Vagina (tissue), 2 donors: Measurements from ENCODE around the gene KIF19. TPM values are rescaled to one million over a fixed set of nuclear protein-coding genes. Genes with fewer than 3 reads are reported as not detected.

Experiments used
- DNase-seq, 2 donors: peaks; one replicate each; pipeline ENCODE4 v3.0.0-alpha.2; 2017; ENCODE audit errors: extremely low spot score in 2 of 2
- H3K27ac ChIP-seq: fragments of 200-600 bp; sonication (generic); one replicate; pipeline ENCODE4 v1.5.1; 2019
- H3K27me3 ChIP-seq: fragments of 200-600 bp; sonication (generic); one replicate; pipeline ENCODE4 v1.5.1; 2019
- H3K36me3 ChIP-seq, 2 donors: fragments of 200-600 bp; sonication (generic); one replicate each; pipeline ENCODE4 v1.5.1; 2017 to 2019
- H3K4me1 ChIP-seq: fragments of 200-600 bp; sonication (generic); one replicate; pipeline ENCODE4 v1.5.1; 2019
- H3K4me3 ChIP-seq, 2 donors: fragments of 200-600 bp; sonication (generic); 1 replicate in 1 of 2; 2 replicates in 1 of 2; pipeline ENCODE4 v1.5.1; 2016 to 2019
- H3K9me3 ChIP-seq: fragments of 200-600 bp; sonication (generic); one replicate; pipeline ENCODE4 v1.5.1; 2019
- POLR2A ChIP-seq, 2 donors: fragments of 450-650 bp; IDR thresholded peaks; one replicate each; pipeline ENCODE4 v1.6.1; 2017; ENCODE audit warnings: antibody characterized with exemption in 2 of 2, mild to moderate bottlenecking in 2 of 2, moderate library complexity in 2 of 2
- POLR2AphosphoS5 ChIP-seq, 2 donors: sonication (generic); formaldehyde crosslinking; IDR thresholded peaks; one replicate each; pipeline ENCODE4 v1.9.0; 2017; ENCODE audit warnings: antibody characterized with exemption in 2 of 2, mild to moderate bottlenecking in 2 of 2, low read depth in 1 of 2; ENCODE audit not compliant: insufficient read depth in 1 of 2
- intact Hi-C: fragments of 100-400 bp; cut with DNase I; formaldehyde crosslinking; loops from one replicate; pipeline ENCODE4 v1.15.1; 2023
- total RNA-seq: library from RNA; depleted of rRNA; stranded (reverse); fragments of >200 nt; gene quantifications from one replicate; pipeline ENCODE4 v1.2.3, GENCODE V29; 2016
- TF ChIP-seq, protein P1 (sequence below), 3 experiments: fragments of 450-650 bp in 2 of 3; fragments of 200-600 bp in 1 of 3; sonication (generic) in 1 of 3; IDR thresholded peaks; one replicate each; pipeline ENCODE4 v1.5.1; 2017 to 2019; ENCODE audit warnings: antibody characterized with exemption in 3 of 3, mild to moderate bottlenecking in 2 of 3, moderate library complexity in 2 of 3

Gene KIF19
- total RNA-seq, 1 donor from 2014 or later, result 5.6 TPM

DNA sequence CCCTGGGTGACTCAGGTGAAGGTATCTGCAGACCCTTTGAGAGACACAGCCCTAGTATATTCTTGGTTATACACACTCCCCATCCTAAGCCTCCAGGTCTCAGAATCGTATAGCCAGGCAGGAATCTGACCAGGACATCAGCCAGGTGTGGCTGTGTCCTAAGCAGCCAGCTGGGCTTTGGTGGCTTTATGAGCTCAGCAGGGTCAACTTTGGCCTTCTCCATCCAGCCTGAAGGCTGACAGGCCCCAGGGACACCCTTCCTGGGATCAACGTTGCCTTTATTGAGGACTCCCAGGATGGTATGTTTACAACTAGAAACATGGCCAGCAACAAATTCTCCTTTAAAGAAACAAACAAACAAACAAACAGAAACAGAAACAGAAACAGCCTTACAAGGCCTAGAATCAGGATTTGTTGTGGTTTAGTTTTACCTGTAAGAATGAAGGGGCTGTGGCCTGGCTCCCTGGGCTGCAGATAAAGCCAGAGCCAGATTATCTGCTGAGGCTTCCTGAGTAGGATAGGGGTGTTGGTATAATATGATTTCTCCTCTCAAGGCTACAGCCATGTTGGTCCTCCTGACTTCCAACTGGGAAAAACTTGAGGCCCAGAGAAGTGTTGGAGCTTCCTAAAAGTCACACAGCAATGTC, 8.5 kb downstream of the KIF19 start:
- DNase-seq, result no peak
- Histone ChIP-seq H3K9me3 (no peaks in the 10 kb centered on the region), H3K4me1 (no peaks in the 10 kb centered on the region), H3K27ac (no peak overlapping the region), H3K4me3 (no peak overlapping the region), H3K27me3 (no peaks in the 10 kb centered on the region), H3K36me3 (no peaks in the 10 kb centered on the region)
- TF ChIP-seq, protein P1, sequence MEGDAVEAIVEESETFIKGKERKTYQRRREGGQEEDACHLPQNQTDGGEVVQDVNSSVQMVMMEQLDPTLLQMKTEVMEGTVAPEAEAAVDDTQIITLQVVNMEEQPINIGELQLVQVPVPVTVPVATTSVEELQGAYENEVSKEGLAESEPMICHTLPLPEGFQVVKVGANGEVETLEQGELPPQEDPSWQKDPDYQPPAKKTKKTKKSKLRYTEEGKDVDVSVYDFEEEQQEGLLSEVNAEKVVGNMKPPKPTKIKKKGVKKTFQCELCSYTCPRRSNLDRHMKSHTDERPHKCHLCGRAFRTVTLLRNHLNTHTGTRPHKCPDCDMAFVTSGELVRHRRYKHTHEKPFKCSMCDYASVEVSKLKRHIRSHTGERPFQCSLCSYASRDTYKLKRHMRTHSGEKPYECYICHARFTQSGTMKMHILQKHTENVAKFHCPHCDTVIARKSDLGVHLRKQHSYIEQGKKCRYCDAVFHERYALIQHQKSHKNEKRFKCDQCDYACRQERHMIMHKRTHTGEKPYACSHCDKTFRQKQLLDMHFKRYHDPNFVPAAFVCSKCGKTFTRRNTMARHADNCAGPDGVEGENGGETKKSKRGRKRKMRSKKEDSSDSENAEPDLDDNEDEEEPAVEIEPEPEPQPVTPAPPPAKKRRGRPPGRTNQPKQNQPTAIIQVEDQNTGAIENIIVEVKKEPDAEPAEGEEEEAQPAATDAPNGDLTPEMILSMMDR (IDR thresholded peaks at IDR 0.05), result no peak
- TF ChIP-seq POLR2AphosphoS5 (IDR thresholded peaks at IDR 0.05; ENCODE audit: insufficient read depth in 1 of 2, low read depth in 1 of 2), result no peak
- TF ChIP-seq POLR2A (IDR thresholded peaks at IDR 0.05), result no peak
- intact Hi-C loops, result no loop called here

DNA sequence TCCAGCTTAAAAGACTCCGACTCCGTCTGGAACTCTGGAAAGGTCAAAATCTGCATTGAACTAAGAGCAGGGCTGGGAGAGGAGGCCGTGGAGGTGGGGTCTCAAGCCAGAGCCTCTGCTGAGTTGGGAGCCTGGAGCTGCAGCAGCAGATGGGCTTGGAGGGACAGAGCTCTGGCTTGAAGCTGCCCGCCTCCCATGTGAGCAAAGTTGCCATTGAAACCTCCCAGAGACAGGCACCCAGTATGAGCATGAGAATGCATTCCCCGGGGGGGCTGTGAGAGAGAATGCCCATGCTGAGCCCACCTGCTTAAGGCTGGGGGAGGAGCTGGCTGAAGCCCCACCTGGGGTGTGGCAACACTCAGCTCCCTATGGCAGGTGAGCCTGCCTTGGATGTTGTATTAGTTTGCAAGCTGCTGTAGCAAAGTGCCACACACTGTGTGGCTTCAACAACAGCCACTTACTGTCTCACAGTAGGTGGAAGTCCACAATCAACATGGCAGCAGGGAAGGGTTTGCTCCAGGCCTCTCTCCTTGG, 9.6 kb downstream of the KIF19 start:
- no peak overlapping the region for H3K27ac ChIP-seq
- no peaks in the 10 kb centered on the region for H3K9me3 ChIP-seq
- no peaks in the 10 kb centered on the region for H3K4me1 ChIP-seq
- TF ChIP-seq POLR2AphosphoS5 (IDR thresholded peaks at IDR 0.05; ENCODE audit: insufficient read depth in 1 of 2, low read depth in 1 of 2) (no peak), POLR2A (IDR thresholded peaks at IDR 0.05) (no peak)
- TF ChIP-seq, protein P1 (IDR thresholded peaks at IDR 0.05), result no peak
- no peaks in the 10 kb centered on the region for H3K36me3 ChIP-seq
- H3K27me3 ChIP-seq, result no peaks in the 10 kb centered on the region
- H3K4me3 ChIP-seq, result no peak overlapping the region
- no peak for DNase-seq
- intact Hi-C loops, result no loop called here

DNA sequence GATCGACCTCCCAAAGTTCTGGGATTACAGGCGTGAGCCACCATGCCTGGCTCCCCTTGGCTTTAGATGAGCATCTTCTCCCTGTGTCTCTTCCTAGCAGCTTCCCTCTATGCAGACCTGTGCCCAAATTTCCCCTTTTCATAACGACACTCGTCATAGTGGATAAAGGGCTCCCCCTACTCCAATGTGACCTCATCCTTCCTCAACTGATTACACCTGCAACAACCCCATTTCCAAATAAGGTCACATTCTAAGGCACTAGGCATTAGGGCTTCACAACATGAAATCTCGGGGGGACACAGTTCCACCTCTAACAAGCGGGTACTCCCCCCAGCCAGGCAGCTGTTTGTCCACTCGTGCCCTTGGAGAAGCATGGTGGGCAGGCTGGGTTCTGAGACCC, 10.3 kb downstream of the KIF19 start:
- Histone ChIP-seq H3K27ac (no peak overlapping the region), H3K27me3 (no peaks in the 10 kb centered on the region), H3K4me1 (no peaks in the 10 kb centered on the region), H3K9me3 (no peaks in the 10 kb centered on the region), H3K4me3 (no peak overlapping the region), H3K36me3 (no peaks in the 10 kb centered on the region)
- no peak for DNase-seq
- no peak for TF ChIP-seq POLR2A (IDR thresholded peaks at IDR 0.05)
- TF ChIP-seq, protein P1 (IDR thresholded peaks at IDR 0.05), result no peak
- TF ChIP-seq POLR2AphosphoS5 (IDR thresholded peaks at IDR 0.05; ENCODE audit: insufficient read depth in 1 of 2, low read depth in 1 of 2), result no peak
- intact Hi-C loops, result no loop called here

DNA sequence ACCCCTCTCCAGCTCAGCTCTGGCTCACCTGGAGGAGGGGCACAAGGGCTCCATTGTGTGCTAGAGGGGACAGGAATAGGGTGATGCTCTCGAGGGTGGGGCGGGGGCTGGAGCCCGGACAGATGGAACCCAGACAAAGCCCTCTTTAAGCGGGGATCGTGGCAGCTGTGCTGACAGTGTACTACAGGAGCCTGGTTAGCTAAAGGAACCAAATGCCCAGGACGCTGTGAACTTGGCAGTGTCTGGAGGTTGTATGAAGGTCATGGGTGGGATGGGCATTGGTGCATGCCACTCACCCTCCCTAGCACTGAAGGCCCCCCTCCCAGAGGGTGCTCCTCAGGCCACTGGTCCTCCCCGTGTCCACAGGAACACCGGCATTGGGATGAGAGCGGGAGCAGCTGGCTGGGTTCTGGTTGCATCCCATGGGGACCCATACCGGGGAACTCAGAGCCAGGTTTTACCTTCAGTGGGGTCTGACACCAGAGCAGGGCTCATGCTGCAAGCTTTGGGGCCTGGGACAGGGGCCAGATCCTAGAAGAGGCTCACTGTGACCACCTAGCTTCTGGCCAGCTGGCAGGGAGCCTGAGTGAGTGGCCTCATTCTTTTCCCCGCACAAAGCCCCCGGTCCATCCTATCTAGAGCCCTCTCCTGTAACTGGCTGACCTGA, 11.9 kb downstream of the KIF19 start:
- no peak overlapping the region for H3K27ac ChIP-seq
- no peak for TF ChIP-seq POLR2AphosphoS5 (IDR thresholded peaks at IDR 0.05; ENCODE audit: insufficient read depth in 1 of 2, low read depth in 1 of 2)
- no peak for TF ChIP-seq POLR2A (IDR thresholded peaks at IDR 0.05)
- TF ChIP-seq, protein P1 (IDR thresholded peaks at IDR 0.05), result no peak
- intact Hi-C loops, result no loop called here
- no peaks in the 10 kb centered on the region for H3K4me1 ChIP-seq
- H3K27me3 ChIP-seq, result no peaks in the 10 kb centered on the region
- no peak for DNase-seq
- no peaks in the 10 kb centered on the region for H3K9me3 ChIP-seq
- H3K4me3 ChIP-seq, result no peak overlapping the region
- no peaks in the 10 kb centered on the region for H3K36me3 ChIP-seq
